ENCODE results near the gene ANKS1A.
"Not testable (repeated sequence)": the region's sequence is repeated elsewhere in the genome, so short reads cannot be mapped to it uniquely, and the experiment has no call there.

ANKS1A gene

GRCh38 chr6:34920097-34920496 lies 31.0 kb downstream of the ANKS1A start:
- DNase-seq: no peak

- no peak for DNase-seq
These were observed 33.2 kb downstream of the ANKS1A start for GRCh38 chr6:34922177-34922663.

- no peak for DNase-seq
These were observed 36.0 kb downstream of the ANKS1A start for GRCh38 chr6:34924831-34925625.

GRCh38 chr6:34926655-34927054 lies 37.6 kb downstream of the ANKS1A start:
- DNase-seq: no peak

GRCh38 chr6:34928220-34928619 lies 39.2 kb downstream of the ANKS1A start:
- DNase-seq: no peak

- DNase-seq: no peak
These were observed 39.6 kb downstream of the ANKS1A start for GRCh38 chr6:34928695-34929094.

- no peak for DNase-seq
These were observed 40.4 kb downstream of the ANKS1A start for GRCh38 chr6:34929241-34929978.

- DNase-seq: no peak
These were observed 41.2 kb downstream of the ANKS1A start for GRCh38 chr6:34930221-34930620.

GRCh38 chr6:34932202-34932601 lies 43.1 kb downstream of the ANKS1A start:
- not testable (repeated sequence) for DNase-seq

GRCh38 chr6:34934516-34934915 lies 45.5 kb downstream of the ANKS1A start:
- DNase-seq: no peak

GRCh38 chr6:34938268-34938667 lies 49.2 kb downstream of the ANKS1A start:
- no peak for DNase-seq

GRCh38 chr6:34940030-34940434 lies 51.0 kb downstream of the ANKS1A start:
- DNase-seq: no peak

- DNase-seq: no peak
These were observed 52.4 kb downstream of the ANKS1A start for GRCh38 chr6:34941421-34941820.

- DNase-seq: no peak
These were observed 56.3 kb downstream of the ANKS1A start for GRCh38 chr6:34945317-34945716.

GRCh38 chr6:34947561-34947960 lies 58.5 kb downstream of the ANKS1A start:
- DNase-seq: no peak

- no peak for DNase-seq
These were observed 60.6 kb downstream of the ANKS1A start for GRCh38 chr6:34949636-34950035.

- DNase-seq: no peak
These were observed 61.8 kb downstream of the ANKS1A start for GRCh38 chr6:34950849-34951248.

- DNase-seq: no peak
These were observed 62.7 kb downstream of the ANKS1A start for GRCh38 chr6:34951731-34952130.

- peak; percentile 68 for DNase-seq
These were observed 64.3 kb downstream of the ANKS1A start for GRCh38 chr6:34953061-34954025.

GRCh38 chr6:34955442-34955841 lies 66.4 kb downstream of the ANKS1A start:
- DNase-seq: no peak

- DNase-seq: no peak
These were observed 68.3 kb downstream of the ANKS1A start for GRCh38 chr6:34957231-34957783.

- no peak for DNase-seq
These were observed 69.7 kb downstream of the ANKS1A start for GRCh38 chr6:34958734-34959133.

GRCh38 chr6:34959224-34959623 lies 70.2 kb downstream of the ANKS1A start:
- DNase-seq: no peak
